Osteocyte (in vitro differentiated cells): Measurements from ENCODE around the gene ZNF699. TPM values are rescaled to one million over a fixed set of nuclear protein-coding genes. Genes with fewer than 3 reads are reported as not detected.
A peak's percentile ranks its signal among the peaks of the same experiment; 100 is the strongest.

ENCODE experiments used
- DNase-seq: peaks from one replicate; pipeline ENCODE4 v3.0.0; 2021; ENCODE audit warnings: mixed read lengths; ENCODE audit not compliant: unreplicated experiment; ENCODE audit errors: extremely low spot score
- H3K27ac Mint-ChIP-seq: one replicate; pipeline ENCODE4 v1.8.0; 2021; ENCODE audit warnings: mild to moderate bottlenecking, mixed read lengths; ENCODE audit not compliant: unreplicated experiment
- H3K27me3 Mint-ChIP-seq: one replicate; pipeline ENCODE4 v1.8.0; 2021; ENCODE audit warnings: mixed read lengths; ENCODE audit not compliant: unreplicated experiment
- H3K36me3 Mint-ChIP-seq: one replicate; pipeline ENCODE4 v1.8.0; 2021; ENCODE audit warnings: mixed read lengths; ENCODE audit not compliant: unreplicated experiment
- H3K4me1 Mint-ChIP-seq: one replicate; pipeline ENCODE4 v1.8.0; 2021; ENCODE audit warnings: mixed read lengths; ENCODE audit not compliant: unreplicated experiment
- H3K4me3 Mint-ChIP-seq: one replicate; pipeline ENCODE4 v1.8.0; 2021; ENCODE audit warnings: mild to moderate bottlenecking, moderate library complexity, mixed read lengths; ENCODE audit not compliant: unreplicated experiment
- H3K9me3 Mint-ChIP-seq: one replicate; pipeline ENCODE4 v1.8.0; 2021; ENCODE audit warnings: mixed read lengths; ENCODE audit not compliant: unreplicated experiment
- total RNA-seq: library from RNA; stranded (reverse); gene quantifications from 2 replicates; pipeline ENCODE4 v1.2.1, GENCODE V29; 2021
- TF ChIP-seq, protein P1 (sequence below): fragments of 200-600 bp; sonication (generic); IDR thresholded peaks from 2 replicates; pipeline ENCODE4 v1.5.0; 2021; ENCODE audit warnings: antibody characterized with exemption, mild to moderate bottlenecking, moderate library complexity

ZNF699 gene
- total RNA-seq, 1 donor from 2014 or later, result 7.7 TPM

DNA sequence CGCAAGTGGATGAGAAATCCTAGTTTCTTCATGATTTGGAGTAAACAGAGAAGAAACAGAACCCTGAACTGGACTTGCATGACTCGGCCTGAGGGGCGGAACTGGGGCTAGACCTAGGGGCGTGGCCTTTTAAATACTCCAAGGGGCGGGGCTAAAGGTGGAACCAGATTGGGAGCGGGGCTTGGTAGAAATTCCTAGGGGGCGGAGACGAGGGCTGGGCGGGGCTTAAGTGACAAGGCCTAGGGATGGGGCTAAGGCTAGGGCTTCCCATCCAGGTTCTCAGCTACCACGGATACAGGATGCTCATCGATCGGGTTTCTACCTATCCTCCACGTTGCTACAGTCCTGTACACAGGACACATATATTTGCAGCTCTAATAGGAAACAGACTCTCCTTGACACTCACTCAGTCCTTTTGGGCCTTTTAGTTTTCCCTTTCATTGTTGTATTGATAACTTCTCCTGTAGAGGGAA is 372 bp upstream of the ZNF699 start:
- Mint-ChIP-seq H3K4me1 (peaks cover 14% of the 10 kb centered on the region), H3K4me3 (peak overlapping the region; percentile 97), H3K27ac (peak overlapping the region; percentile 97), H3K9me3 (peaks cover 10% of the 10 kb centered on the region), H3K27me3 (no peaks in the 10 kb centered on the region), H3K36me3 (peaks cover 12% of the 10 kb centered on the region)
- no peak for DNase-seq
- TF ChIP-seq, protein P1, sequence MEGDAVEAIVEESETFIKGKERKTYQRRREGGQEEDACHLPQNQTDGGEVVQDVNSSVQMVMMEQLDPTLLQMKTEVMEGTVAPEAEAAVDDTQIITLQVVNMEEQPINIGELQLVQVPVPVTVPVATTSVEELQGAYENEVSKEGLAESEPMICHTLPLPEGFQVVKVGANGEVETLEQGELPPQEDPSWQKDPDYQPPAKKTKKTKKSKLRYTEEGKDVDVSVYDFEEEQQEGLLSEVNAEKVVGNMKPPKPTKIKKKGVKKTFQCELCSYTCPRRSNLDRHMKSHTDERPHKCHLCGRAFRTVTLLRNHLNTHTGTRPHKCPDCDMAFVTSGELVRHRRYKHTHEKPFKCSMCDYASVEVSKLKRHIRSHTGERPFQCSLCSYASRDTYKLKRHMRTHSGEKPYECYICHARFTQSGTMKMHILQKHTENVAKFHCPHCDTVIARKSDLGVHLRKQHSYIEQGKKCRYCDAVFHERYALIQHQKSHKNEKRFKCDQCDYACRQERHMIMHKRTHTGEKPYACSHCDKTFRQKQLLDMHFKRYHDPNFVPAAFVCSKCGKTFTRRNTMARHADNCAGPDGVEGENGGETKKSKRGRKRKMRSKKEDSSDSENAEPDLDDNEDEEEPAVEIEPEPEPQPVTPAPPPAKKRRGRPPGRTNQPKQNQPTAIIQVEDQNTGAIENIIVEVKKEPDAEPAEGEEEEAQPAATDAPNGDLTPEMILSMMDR, result no peak

DNA sequence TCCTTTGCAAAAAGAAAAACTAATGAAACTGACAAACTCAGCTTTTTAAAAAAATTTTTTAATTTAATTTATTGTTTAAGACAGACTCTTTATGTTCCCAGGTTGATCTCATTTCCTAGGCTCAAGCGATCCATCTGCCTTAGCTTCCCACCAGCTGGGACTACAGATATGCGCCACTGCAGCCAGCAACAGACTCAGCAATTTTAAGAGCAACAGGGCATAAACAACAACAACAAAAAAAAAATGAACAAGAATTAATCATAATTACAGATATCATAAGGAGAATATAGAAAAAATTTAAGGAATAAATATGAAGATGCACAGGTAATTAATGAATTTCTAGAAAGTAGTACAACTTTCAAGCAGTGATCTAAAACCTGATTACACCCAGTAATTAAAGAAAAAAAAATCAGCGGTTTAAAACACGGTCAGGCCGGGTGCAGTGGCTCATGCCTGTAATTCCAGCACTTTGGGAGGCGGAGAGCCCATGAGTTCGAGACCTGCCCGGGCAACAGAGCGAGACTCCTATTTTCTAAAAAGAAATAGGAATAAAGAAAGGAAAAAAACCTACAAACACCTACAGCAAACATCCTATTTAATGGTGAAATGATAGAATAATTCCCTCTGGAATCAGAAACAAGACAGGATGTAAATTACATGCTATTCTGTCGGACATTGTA is 1.4 kb downstream of the ZNF699 start:
- Mint-ChIP-seq H3K4me1 (peaks cover 14% of the 10 kb centered on the region), H3K27ac (peak overlapping the region; percentile 63), H3K36me3 (peaks cover 27% of the 10 kb centered on the region), H3K9me3 (peaks cover 15% of the 10 kb centered on the region), H3K4me3 (peak overlapping the region; percentile 97), H3K27me3 (no peaks in the 10 kb centered on the region)
- DNase-seq, result no peak
- TF ChIP-seq, protein P1, result no peak

DNA sequence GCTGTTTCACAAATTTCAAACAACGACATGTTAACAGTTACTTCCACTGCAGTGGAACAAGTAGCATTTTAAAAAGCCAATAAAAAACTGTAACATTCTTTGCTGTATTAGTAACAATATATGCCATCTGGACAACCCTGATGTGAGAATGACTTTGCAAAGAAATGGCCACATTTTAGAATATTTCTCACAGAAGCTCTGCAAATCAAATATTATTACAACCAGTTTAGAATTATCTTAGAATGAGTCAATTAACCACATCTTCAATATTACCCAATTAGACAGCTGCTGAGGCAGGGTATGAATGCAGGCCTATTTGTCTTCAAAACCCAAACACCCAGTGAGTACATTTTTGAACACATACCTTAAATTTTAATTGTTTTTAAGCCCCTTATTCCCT is 3.2 kb downstream of the ZNF699 start:
- DNase-seq, result no peak
- TF ChIP-seq, protein P1, result no peak
- no peaks in the 10 kb centered on the region for H3K27me3 Mint-ChIP-seq
- H3K36me3 Mint-ChIP-seq, result peaks cover 44% of the 10 kb centered on the region
- H3K9me3 Mint-ChIP-seq, result peaks cover 21% of the 10 kb centered on the region
- peaks cover 14% of the 10 kb centered on the region for H3K4me1 Mint-ChIP-seq
- no peak overlapping the region for H3K4me3 Mint-ChIP-seq
- no peak overlapping the region for H3K27ac Mint-ChIP-seq

DNA sequence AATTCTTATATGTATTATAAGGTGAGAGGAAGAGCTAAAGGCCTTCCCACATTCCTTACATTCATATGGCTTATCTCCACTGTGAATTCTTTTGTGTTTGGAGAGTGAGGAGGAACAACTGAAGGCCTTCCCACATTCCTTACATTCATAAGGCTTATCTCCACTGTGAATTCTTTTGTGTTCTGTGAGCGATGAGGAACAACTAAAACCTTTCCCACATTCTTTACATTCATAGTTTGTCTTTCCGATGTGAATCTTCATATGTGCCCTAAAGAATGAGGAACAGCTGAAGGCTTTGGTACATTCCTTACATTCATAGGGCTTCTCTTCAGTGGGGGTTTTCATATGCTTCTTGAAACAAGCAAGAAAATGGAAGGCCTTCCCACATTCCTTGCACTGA is 13.3 kb downstream of the ZNF699 start:
- Mint-ChIP-seq H3K36me3 (peaks cover 84% of the 10 kb centered on the region), H3K27ac (no peak overlapping the region), H3K9me3 (peaks cover 51% of the 10 kb centered on the region), H3K4me3 (no peak overlapping the region), H3K27me3 (no peaks in the 10 kb centered on the region), H3K4me1 (no peaks in the 10 kb centered on the region)
- TF ChIP-seq, protein P1, result no peak
- DNase-seq, result no peak

DNA sequence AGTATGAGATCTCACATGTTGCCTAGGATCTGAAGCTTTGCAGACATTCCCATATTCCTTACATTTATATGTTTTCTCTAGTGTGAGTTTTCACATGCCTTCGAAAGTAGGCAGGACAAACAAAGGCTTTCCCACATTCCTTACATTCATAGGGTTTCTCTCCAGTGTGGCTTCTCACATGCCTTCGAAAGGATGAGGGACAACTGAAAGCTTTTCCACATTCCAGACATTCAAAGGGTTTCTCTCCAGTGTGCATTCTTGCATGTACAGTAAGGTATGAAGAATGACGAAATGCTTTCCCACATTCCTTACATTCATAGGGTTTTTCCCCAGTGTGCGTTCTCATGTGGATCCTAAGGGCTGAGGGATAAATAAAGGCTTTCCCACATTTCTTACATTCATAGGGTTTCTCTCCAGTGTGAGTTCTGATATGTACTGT is 14.2 kb downstream of the ZNF699 start:
- H3K4me1 Mint-ChIP-seq, result no peaks in the 10 kb centered on the region
- H3K9me3 Mint-ChIP-seq, result peaks cover 50% of the 10 kb centered on the region
- no peak overlapping the region for H3K4me3 Mint-ChIP-seq
- H3K27me3 Mint-ChIP-seq, result no peaks in the 10 kb centered on the region
- DNase-seq, result no peak
- TF ChIP-seq, protein P1, result no peak
- H3K27ac Mint-ChIP-seq, result no peak overlapping the region
- H3K36me3 Mint-ChIP-seq, result peaks cover 82% of the 10 kb centered on the region
